AG09319 (cell line): ENCODE data around the gene SRSF7.
A peak's percentile ranks its signal among the peaks of the same experiment; 100 is the strongest.

Experiments used
- DNase-seq: peaks from one replicate; pipeline ENCODE4 v3.0.0-alpha.2; 2010; ENCODE audit warnings: low read depth; ENCODE audit errors: extremely low read depth
- TF ChIP-seq, protein P1 (sequence below): IDR thresholded peaks from 2 replicates; pipeline ENCODE4 v1.5.1; 2011; ENCODE audit warnings: low read depth, mild to moderate bottlenecking, inconsistent platforms, low read length, moderate library complexity

Gene SRSF7

DNA sequence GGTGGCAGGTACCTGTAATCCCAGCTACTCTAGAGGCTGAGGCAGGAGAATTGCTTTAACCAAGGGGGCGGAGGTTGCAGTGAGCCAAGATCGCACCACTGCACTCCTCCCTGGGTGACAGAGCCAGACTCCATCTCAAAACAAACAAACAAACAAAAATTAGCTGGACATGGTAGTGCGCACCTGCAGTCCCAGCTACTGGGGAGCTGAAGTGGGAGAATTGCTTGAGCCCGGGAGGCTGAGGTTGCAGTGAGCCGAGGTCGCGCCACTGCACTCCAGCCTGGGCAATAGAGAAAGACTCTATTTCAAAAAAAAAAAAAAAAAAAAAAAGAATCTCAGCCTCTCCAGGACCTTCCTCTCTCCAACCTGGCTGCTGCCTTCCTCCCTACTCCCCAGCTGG is 20.1 kb downstream of the SRSF7 start:
- no peak for DNase-seq
- TF ChIP-seq, protein P1, sequence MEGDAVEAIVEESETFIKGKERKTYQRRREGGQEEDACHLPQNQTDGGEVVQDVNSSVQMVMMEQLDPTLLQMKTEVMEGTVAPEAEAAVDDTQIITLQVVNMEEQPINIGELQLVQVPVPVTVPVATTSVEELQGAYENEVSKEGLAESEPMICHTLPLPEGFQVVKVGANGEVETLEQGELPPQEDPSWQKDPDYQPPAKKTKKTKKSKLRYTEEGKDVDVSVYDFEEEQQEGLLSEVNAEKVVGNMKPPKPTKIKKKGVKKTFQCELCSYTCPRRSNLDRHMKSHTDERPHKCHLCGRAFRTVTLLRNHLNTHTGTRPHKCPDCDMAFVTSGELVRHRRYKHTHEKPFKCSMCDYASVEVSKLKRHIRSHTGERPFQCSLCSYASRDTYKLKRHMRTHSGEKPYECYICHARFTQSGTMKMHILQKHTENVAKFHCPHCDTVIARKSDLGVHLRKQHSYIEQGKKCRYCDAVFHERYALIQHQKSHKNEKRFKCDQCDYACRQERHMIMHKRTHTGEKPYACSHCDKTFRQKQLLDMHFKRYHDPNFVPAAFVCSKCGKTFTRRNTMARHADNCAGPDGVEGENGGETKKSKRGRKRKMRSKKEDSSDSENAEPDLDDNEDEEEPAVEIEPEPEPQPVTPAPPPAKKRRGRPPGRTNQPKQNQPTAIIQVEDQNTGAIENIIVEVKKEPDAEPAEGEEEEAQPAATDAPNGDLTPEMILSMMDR, result no peak

- TF ChIP-seq, protein P1, result no peak
Observed at GRCh38 chr2:38728694-38729093, 22.5 kb downstream of the SRSF7 start.

DNA sequence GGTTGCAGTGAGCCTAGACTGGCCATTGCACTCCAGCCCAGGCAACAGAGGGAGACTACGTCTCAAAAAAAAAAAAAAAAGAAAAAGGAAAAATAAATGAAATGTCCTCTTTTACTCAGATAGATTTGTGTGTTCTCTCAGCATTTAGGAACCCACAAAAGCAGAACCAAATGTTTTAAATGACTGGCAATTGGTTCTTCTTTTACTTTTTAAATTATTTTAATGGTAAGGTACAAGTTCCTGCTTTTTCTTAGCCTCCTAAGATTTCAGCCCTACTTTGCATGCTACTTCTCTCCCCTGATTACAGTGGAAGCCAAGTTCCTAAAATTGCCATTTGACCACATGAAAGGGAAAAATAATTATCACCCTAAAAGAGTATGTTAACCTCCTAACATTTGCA is 23.5 kb downstream of the SRSF7 start:
- no peak for DNase-seq

More at GRCh38 chr2:38728694-38729093, 22.5 kb downstream of the SRSF7 start:
- no peak for DNase-seq

DNA sequence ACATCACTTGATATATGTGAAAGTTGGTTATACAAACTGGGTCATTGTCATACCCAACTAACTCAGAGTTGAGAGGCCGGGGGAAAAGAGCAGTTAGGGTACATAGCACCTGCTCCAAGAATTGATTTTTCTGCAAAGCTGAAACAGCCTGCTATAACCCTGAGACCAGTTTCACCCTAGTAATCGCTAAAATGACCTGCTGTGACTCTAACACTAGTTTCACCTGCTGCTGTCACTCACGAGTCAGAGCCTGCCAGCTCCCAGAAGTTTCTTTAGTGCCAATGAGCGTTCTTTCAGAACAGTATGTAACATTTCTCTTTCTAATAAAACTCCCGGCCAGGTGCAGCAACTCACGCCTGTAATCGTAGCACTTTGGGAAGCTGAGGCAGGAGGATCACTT is 28.0 kb downstream of the SRSF7 start:
- TF ChIP-seq, protein P1, result no peak
- DNase-seq, result no peak

More for the DNA sequence above, 23.5 kb downstream of the SRSF7 start:
- TF ChIP-seq, protein P1, result no peak

DNA sequence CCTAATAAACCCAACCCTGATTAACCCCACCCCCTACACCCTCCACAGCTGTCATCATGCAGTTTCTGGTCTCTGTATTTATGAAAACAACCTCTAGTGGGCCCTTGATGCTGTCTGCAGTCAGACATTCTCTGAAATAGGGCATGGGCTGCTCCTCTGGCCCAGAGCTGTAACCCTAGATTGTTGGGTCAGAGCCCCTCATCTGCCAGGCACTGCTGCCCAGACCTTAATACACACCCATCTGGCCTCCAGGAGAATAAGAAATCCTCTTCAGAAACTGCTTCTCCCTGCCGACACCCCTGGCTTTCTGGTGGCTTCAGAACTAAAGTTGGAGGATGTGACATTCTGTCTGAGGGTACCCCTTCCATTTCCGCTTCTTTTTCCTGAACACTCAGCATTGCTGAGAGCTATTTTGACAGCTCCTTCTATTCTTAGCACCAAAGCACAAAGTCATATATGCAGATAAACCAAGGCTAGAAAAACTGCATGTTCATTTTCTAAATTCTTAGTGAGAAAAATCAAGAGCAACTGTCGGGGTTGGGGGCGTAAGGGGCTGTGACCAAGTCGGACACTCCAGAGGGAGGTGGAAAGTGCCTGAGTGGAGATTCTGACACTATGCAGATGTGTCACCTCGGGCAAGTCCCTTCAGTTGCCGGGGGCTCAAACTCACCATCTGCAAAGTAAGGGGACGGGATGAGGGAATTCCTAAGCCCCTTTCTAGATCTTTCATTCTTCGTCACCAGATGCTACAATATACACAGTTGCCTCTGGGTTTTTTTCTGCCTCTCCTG is 28.7 kb downstream of the SRSF7 start:
- TF ChIP-seq, protein P1, result no peak
- DNase-seq, result no peak

DNA sequence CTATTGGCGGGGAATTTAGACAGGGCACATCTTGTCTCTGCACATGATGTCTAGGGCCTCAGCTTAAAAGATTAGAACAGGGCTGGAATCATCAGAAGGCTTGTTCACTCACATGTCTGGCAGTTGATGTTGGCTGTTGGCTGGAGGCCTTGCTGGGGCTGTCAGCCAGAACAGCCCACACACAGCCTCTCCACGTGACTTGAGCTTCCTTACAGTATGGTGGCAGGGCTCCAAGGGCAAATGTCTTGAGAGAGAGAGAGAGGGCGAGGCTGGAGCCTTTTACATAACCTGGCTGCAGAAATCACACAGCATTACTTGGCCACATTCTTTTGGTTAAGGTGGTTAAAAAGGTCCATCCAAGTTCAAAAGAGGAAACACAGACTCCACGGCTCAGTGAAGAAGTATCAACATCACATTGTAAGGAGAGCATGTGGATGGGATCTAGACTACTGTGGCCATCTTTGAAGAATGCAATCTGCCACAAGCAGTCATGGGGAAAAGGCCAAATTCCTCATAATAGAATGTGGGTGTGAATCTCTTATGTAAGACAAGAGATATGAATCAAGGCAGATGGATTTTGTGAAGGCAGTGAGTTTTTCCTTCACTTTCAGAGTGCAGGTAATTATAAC is 30.4 kb downstream of the SRSF7 start:
- peak; percentile 97 for DNase-seq
- TF ChIP-seq, protein P1, result no peak

- DNase-seq, result no peak
- TF ChIP-seq, protein P1, result no peak
Observed at GRCh38 chr2:38719706-38720105, 31.5 kb downstream of the SRSF7 start.
